GM21526 (cell line): ENCODE data around the gene ATP6V0E2.

Experiments
- ATAC-seq: cut with Tn5 transposase; IDR thresholded peaks from one replicate; pipeline ENCODE4 v1.9.1; 2021; ENCODE audit warnings: moderate library complexity; ENCODE audit not compliant: unreplicated experiment, low FRiP score

The ATP6V0E2 gene

DNA sequence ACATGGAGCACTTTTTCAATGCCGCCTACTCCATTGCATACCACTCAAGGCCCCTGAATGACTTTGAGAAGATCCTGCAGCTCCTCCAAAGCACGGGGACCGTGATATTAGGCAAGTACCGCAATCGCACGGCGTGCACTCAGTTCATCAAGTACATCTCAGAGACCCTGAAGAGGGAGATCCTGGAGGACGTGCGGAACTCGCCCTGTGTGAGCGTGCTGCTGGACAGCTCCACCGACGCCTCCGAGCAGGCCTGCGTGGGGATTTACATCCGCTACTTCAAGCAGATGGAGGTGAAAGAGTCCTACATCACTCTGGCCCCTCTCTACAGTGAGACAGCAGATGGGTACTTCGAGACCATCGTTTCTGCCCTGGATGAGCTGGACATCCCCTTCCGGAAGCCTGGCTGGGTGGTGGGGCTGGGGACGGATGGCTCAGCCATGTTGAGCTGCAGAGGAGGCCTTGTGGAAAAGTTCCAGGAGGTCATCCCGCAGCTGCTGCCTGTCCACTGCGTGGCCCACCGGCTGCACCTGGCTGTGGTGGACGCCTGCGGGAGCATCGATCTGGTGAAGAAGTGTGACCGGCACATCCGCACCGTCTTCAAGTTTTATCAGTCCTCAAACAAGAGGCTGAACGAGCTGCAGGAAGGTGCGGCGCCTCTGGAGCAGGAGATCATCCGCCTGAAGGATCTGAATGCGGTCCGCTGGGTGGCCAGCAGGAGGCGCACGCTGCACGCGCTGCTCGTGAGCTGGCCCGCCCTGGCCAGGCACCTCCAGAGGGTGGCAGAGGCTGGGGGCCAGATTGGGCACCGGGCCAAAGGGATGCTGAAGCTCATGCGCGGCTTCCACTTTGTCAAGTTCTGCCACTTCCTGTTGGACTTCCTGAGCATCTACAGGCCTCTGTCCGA, 12.7 kb upstream of the ATP6V0E2 start:
- no peak for ATAC-seq

GRCh38 chr7:149861728-149862045, 12.1 kb upstream of the ATP6V0E2 start:
- no peak for ATAC-seq

DNA sequence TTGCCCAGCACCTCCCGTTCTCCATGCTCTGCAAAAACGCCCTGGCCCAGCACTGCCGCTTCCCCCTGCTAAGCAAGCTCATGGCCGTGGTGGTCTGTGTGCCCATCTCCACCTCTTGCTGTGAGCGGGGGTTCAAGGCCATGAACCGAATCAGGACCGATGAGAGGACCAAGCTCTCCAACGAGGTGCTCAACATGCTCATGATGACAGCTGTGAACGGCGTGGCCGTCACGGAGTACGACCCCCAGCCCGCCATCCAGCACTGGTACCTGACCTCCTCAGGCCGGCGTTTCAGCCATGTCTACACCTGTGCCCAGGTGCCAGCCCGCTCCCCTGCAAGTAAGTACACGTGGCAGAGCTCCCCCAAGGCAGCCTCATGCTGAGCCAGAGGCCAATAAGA, 11.6 kb upstream of the ATP6V0E2 start:
- ATAC-seq = no peak

GRCh38 chr7:149863500-149863899, 10.3 kb upstream of the ATP6V0E2 start:
- no peak for ATAC-seq

DNA sequence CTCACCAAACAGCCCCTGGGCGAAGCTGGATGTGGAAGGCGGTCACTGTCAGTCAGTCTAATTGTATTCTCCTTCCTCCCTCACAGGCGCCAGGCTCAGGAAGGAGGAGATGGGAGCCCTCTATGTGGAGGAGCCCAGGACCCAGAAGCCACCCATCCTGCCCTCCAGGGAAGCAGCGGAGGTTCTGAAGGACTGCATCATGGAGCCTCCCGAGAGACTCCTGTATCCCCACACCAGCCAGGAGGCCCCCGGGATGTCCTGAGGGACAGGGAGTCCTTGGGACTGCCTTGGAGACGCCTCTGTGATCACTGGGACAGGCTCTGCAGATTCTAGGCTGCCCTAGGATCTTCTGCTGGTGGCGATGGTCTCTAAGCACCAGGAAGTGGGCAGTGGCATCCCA, 9.7 kb upstream of the ATP6V0E2 start:
- no peak for ATAC-seq

- ATAC-seq = no peak
Observed at GRCh38 chr7:149864751-149865150, 9.0 kb upstream of the ATP6V0E2 start.

- no peak for ATAC-seq
Observed at GRCh38 chr7:149865437-149865836, 8.3 kb upstream of the ATP6V0E2 start.

- no peak for ATAC-seq
Observed at GRCh38 chr7:149866139-149866778, 7.5 kb upstream of the ATP6V0E2 start.

GRCh38 chr7:149866779-149867447, 6.9 kb upstream of the ATP6V0E2 start:
- ATAC-seq = no peak

- no peak for ATAC-seq
Observed at GRCh38 chr7:149867762-149868622, 5.8 kb upstream of the ATP6V0E2 start.

GRCh38 chr7:149868623-149869290, 5.0 kb upstream of the ATP6V0E2 start:
- no peak for ATAC-seq

GRCh38 chr7:149869291-149869650, 4.5 kb upstream of the ATP6V0E2 start:
- ATAC-seq = no peak

DNA sequence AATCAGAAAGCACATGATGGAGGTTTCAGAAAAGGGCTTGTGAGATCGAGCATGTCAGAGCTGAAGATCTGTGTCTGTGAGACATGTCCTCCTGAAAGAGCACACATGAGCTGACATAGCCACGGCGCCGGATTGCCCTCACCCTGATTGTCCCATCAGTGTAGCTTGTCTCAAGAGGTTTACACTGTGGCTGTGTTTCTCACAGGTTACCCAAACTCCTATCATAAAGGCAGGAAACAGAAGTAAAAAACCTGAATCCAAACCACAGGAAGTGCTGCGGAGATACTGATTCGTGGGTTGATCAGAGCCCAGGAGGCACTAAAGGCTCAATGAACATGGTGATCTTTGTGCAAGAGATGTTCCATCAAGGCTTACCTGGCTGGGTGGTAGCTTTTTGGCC, 3.9 kb upstream of the ATP6V0E2 start:
- ATAC-seq = no peak

GRCh38 chr7:149870274-149870673, 3.5 kb upstream of the ATP6V0E2 start:
- no peak for ATAC-seq

DNA sequence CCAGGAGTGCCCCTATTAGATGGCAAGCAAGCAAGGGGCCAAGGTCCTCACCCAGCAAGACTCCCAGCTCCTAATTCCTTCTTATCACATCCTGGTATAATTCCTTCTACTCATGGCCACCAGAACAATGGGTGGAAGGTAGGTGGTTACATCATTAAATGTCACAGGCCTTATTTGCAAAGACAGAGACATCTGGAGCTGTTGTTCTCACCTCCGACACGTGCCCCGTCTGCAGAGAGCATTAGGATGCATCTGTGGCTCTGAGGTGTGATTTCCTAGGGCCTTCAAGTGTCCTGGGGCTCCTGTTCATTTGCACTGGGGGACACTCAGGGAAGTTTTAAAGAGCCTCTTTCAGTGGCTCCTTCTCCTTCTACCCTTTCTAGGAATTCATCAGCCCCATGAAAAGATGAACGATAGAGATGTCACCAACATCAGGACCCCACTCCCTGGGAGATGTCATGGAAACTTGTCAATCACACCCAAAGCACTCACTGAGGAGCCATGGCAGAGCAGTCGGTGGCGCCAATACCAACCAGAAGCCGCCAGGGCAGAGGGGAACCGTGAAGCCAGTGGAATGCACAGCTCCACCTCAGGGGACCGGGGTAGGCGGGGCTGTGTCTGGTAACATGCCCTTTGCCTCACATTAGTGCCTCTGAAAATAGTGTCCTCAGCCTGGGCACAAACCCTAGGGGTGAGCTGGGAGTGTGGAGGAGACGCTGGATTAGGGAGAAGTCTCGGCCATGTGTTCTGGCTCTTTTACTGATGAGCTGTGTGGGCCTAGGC, 2.9 kb upstream of the ATP6V0E2 start:
- no peak for ATAC-seq

DNA sequence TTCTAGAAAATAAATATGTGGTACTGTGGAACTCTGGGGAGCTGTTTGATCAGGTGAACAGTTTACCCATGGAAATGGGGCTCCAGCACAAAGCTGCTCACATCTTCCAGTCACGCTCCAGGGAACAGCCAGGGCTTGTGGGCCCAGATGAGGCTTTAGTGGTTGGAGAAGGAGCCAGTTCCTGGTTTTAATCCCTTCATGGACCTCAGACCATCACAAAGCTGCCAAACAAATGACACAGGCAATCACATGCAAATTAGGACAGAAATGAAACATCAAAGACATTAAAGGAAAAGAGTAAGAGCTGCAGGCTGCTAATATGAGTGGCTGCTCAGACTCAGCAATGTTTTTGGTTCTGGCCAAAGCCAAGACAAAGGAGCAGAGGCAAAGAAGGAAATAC, 2.2 kb upstream of the ATP6V0E2 start:
- ATAC-seq = no peak

GRCh38 chr7:149872419-149873073, 1.2 kb upstream of the ATP6V0E2 start:
- no peak for ATAC-seq

DNA sequence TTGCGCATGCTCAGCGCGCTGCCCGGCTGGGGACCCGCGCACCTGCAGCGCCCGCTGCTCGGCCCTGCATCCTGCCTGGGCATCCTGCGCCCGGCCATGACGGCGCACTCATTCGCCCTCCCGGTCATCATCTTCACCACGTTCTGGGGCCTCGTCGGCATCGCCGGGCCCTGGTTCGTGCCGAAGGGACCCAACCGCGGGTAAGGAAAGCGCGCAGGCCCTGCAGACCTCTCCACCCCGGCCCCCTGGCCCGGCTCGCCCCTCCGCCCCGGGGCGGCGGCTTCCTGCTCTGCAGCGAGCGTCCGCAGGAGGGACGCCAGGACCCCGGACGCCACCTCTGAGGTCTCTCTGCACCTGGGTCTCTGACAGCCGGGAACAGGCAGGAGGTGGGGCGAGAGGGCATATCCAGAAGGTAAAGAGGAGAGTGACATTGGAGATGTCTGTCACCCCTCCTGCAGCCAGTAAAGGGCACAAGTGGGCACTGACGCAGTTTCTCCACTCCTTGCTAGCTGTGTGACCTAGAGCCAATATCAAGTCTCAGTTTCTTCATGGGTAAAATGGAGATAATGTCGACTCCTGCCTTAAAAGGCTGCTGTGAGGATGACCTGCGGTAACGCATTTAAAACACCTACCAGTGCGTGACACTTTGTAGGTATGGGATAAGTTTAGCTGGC, 338 bp downstream of the ATP6V0E2 start:
- ATAC-seq = no peak
